B cell (primary cell): ENCODE data around the gene SPTB. TPM values are rescaled to one million over a fixed set of nuclear protein-coding genes. Genes with fewer than 3 reads are reported as not detected.

ENCODE experiments used
- ATAC-seq: fragments of 200-7000 bp; cut with Tn5 transposase; one replicate; pipeline ENCODE4 v1.10.0; 2021; ENCODE audit warnings: low read depth, mild to moderate bottlenecking, moderate number of reproducible peaks, moderate library complexity
- CTCF ChIA-PET: fragments of 350-600 bp; sonication (Branson Sonifier 250); formaldehyde crosslinking; loops from one replicate; lab custom pipeline; 2021; ENCODE audit warnings: antibody characterized with exemption, inconsistent platforms; lab: Charles Lee
- POLR2A ChIA-PET: fragments of 350-600 bp; sonication (Branson Sonifier 250); formaldehyde crosslinking; loops from one replicate; lab custom pipeline; 2021; ENCODE audit warnings: antibody characterized with exemption; lab: Charles Lee
- DNase-seq: peaks from one replicate; pipeline ENCODE4 v3.0.0; 2013
- H2AFZ ChIP-seq: 2 replicates; pipeline ENCODE4 v1.6.1; 2012; ENCODE audit warnings: mild to moderate bottlenecking, low read depth, low read length; ENCODE audit not compliant: insufficient read depth, poor library complexity, severe bottlenecking
- H3K27ac ChIP-seq, 2 donors: 1 replicate in 1 of 2; 2 replicates in 1 of 2; pipeline ENCODE4 v1.5.1; 2012 to 2013; ENCODE audit warnings: low read length in 2 of 2, mild to moderate bottlenecking in 2 of 2, moderate library complexity in 1 of 2
- H3K27me3 ChIP-seq, 4 experiments: fragments of 200-600 bp in 1 of 4; sonication (generic) in 1 of 4; replicated peaks in 1 of 4; 1 replicate in 2 of 4; 2 replicates in 2 of 4; pipeline versions ENCODE4 v1.6.1 to v1.7.0; 2013 to 2016; ENCODE audit warnings: low read length in 3 of 4, mild to moderate bottlenecking in 2 of 4, mixed read lengths in 1 of 4, moderate library complexity in 1 of 4; ENCODE audit not compliant: insufficient read depth in 4 of 4, control insufficient read depth in 3 of 4; ENCODE audit errors: control extremely low read depth in 1 of 4
- H3K36me3 ChIP-seq, 2 experiments: replicated peaks in 1 of 2; 1 replicate in 1 of 2; 2 replicates in 1 of 2; pipeline versions ENCODE4 v1.6.1 to v1.7.1; 2013; ENCODE audit warnings: low read length in 1 of 2; ENCODE audit not compliant: insufficient read depth in 2 of 2, control insufficient read depth in 1 of 2; ENCODE audit errors: control extremely low read depth in 1 of 2, extremely low read depth in 1 of 2
- H3K4me1 ChIP-seq, 2 donors: fragments of 200-600 bp in 1 of 2; sonication (generic) in 1 of 2; 1 replicate in 1 of 2; 2 replicates in 1 of 2; pipeline versions ENCODE4 v1.5.1 to v1.6.1; 2013 to 2017; ENCODE audit warnings: low read length in 2 of 2; ENCODE audit not compliant: control insufficient read depth in 2 of 2, insufficient read depth in 2 of 2
- H3K4me2 ChIP-seq: replicated peaks from 2 replicates; pipeline ENCODE3; 2012; ENCODE audit warnings: mild to moderate bottlenecking, low read depth, low read length; ENCODE audit not compliant: poor library complexity, severe bottlenecking
- H3K4me3 ChIP-seq, 5 experiments: fragments of 200-600 bp in 1 of 5; sonication (generic) in 1 of 5; 1 replicate in 3 of 5; 2 replicates in 2 of 5; pipeline versions ENCODE4 v1.5.1 to v1.7.0; 2011 to 2016; ENCODE audit warnings: low read length in 4 of 5, mild to moderate bottlenecking in 4 of 5, low read depth in 2 of 5, control low read depth in 1 of 5, moderate library complexity in 1 of 5; ENCODE audit not compliant: insufficient read depth in 1 of 5; ENCODE audit errors: control extremely low read depth in 1 of 5, extremely low read depth in 1 of 5
- H3K79me2 ChIP-seq: fragments of 200-600 bp; sonication (generic); one replicate; pipeline ENCODE4 v1.6.0; 2016; ENCODE audit warnings: low read length; ENCODE audit not compliant: control insufficient read depth, insufficient read depth
- H3K9ac ChIP-seq: fragments of 200-600 bp; sonication (generic); 2 replicates; pipeline ENCODE4 v1.6.1; 2017; ENCODE audit warnings: mild to moderate bottlenecking, low read length, moderate library complexity
- H3K9me3 ChIP-seq, 3 donors: one replicate each; pipeline versions ENCODE4 v1.6.1 to v1.7.1; 2013; ENCODE audit warnings: low read length in 2 of 3; ENCODE audit not compliant: control insufficient read depth in 2 of 3, insufficient read depth in 1 of 3; ENCODE audit errors: control extremely low read depth in 1 of 3
- H4K20me1 ChIP-seq: 2 replicates; pipeline ENCODE4 v1.6.0; 2012; ENCODE audit warnings: mild to moderate bottlenecking, low read length; ENCODE audit not compliant: insufficient read depth, control insufficient read depth, poor library complexity, severe bottlenecking
- H3K27ac Mint-ChIP-seq: one replicate; pipeline ENCODE4 v1.8.0; 2021; ENCODE audit warnings: mixed read lengths
- H3K27me3 Mint-ChIP-seq: one replicate; pipeline ENCODE4 v1.8.0; 2021; ENCODE audit warnings: mixed read lengths
- H3K4me1 Mint-ChIP-seq: one replicate; pipeline ENCODE4 v1.8.0; 2021; ENCODE audit warnings: mixed read lengths
- H3K4me3 Mint-ChIP-seq: one replicate; pipeline ENCODE4 v1.8.0; 2021; ENCODE audit warnings: mixed read lengths
- H3K9me3 Mint-ChIP-seq: one replicate; pipeline ENCODE4 v1.8.0; 2022; ENCODE audit warnings: mixed read lengths; ENCODE audit not compliant: insufficient read depth
- EZH2 ChIP-seq: IDR thresholded peaks from 2 replicates; pipeline ENCODE4 v1.6.1; 2012; ENCODE audit warnings: borderline replicate concordance, low read depth, mild to moderate bottlenecking, moderate library complexity, low read length; ENCODE audit not compliant: insufficient read depth, poor library complexity, severe bottlenecking
- WGBS: methylation state at CpG from one replicate; pipeline ENCODE4 v1.1.5; 2013; ENCODE audit warnings: missing lambda C conversion rate; ENCODE audit not compliant: insufficient coverage; 5-methylcytosine and 5-hydroxymethylcytosine counted together
- intact Hi-C: fragments of 100-400 bp; cut with micrococcal nuclease; formaldehyde crosslinking; loops from one replicate; pipeline ENCODE4 v1.10.0; 2022
- polyA plus RNA-seq: library from polyadenylated mRNA; depleted of rRNA; stranded (reverse); fragments of >200 nt; gene quantifications from 2 replicates; pipeline ENCODE4 v1.2.3, GENCODE V29; 2012
- total RNA-seq, 2 donors: library from RNA; stranded (reverse); fragments of 120-200 nt in 1 of 2; gene quantifications; 1 replicate in 1 of 2; 2 replicates in 1 of 2; pipeline versions ENCODE4 v1.2.3 to v1.2.4, GENCODE V29; 2013 to 2022
- TF ChIP-seq, protein P1 (sequence below): fragments of 200-600 bp; IDR thresholded peaks from one replicate; pipeline ENCODE4 v1.8.0; 2022; ENCODE audit warnings: antibody characterized with exemption, mild to moderate bottlenecking

The SPTB gene
- total and polyA plus RNA-seq, 2 donors (not counting 1 experiment from before 2014, with no cell fraction given), result 0.12 TPM; not detected in 1

DNA sequence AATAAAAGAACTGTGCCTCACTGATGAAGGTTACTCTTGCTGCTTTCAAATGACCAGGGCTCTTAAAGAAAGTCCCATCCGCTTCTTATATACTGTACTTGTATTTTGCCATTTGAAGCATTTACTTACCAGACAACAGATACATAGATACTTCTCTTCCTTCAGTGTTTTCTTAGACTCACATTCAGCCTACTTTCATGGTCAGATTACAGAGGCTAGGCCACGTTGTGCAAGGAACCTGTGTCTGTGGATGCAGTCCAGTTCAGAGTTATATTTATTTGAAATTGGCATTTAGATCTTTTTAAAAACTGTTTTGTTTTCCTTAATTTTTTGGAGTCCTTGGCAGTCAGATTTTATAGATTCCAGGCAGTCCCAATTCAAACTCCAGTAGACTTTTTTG, 40.8 kb upstream of the SPTB start:
- Histone ChIP-seq H3K79me2 (peaks cover 77% of the 10 kb centered on the region), H3K27ac (no peak overlapping the region), H3K4me2 (no peak overlapping the region), H3K9ac (no peak overlapping the region), H3K4me3 (no peak overlapping the region), H3K36me3 (peaks cover 6 to 27% of the 10 kb centered on the region in 2 experiments), H3K27me3 (no peaks in the 10 kb centered on the region), H2AFZ (no peak overlapping the region), H3K4me1 (peaks cover 8 to 12% of the 10 kb centered on the region in 2 donors), H3K9me3 (no peaks in the 10 kb centered on the region), H4K20me1 (peaks cover 76% of the 10 kb centered on the region)
- CTCF ChIA-PET, result interaction anchor here (0.6 kb wide), 1 partner anchor 70 kb away, joined by 3 read pairs; no protein-coding TSS in a partner anchor
- H3K4me1 Mint-ChIP-seq, result peaks cover 45% of the 10 kb centered on the region
- no peak overlapping the region for H3K27ac Mint-ChIP-seq
- 100% methylated on average over 1 of the region's 2 CpGs for WGBS
- no peaks in the 10 kb centered on the region for H3K27me3 Mint-ChIP-seq
- H3K4me3 Mint-ChIP-seq, result no peak overlapping the region
- no peaks in the 10 kb centered on the region for H3K9me3 Mint-ChIP-seq
- intact Hi-C loops, result no loop called here
- ATAC-seq (no peak), DNase-seq (no peak)
- POLR2A ChIA-PET, result no interaction called here
- TF ChIP-seq, protein P1, sequence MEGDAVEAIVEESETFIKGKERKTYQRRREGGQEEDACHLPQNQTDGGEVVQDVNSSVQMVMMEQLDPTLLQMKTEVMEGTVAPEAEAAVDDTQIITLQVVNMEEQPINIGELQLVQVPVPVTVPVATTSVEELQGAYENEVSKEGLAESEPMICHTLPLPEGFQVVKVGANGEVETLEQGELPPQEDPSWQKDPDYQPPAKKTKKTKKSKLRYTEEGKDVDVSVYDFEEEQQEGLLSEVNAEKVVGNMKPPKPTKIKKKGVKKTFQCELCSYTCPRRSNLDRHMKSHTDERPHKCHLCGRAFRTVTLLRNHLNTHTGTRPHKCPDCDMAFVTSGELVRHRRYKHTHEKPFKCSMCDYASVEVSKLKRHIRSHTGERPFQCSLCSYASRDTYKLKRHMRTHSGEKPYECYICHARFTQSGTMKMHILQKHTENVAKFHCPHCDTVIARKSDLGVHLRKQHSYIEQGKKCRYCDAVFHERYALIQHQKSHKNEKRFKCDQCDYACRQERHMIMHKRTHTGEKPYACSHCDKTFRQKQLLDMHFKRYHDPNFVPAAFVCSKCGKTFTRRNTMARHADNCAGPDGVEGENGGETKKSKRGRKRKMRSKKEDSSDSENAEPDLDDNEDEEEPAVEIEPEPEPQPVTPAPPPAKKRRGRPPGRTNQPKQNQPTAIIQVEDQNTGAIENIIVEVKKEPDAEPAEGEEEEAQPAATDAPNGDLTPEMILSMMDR, result no peak
- no peak for TF ChIP-seq EZH2

DNA sequence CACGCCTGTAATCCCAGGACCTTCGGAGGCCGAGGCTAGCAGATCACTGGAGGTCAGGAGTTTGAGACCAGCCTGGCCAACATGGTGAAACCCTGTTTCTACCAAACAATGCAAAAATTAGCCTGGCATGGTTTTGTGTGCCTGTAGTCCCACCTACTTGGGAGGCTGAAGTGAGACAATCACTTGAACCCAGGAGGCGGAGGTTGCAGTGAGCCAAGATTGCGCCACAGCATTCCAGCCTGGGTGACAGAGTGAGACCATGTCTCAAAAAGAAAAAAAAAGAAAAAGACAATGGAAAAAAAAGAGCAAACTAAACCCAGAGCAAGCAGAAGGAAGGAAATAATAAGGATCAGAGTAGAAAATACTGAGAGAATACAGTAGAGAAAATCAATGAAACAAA, 39.9 kb upstream of the SPTB start:
- Histone ChIP-seq H3K4me3 (no peak overlapping the region), H3K9ac (no peak overlapping the region), H3K9me3 (no peaks in the 10 kb centered on the region), H3K36me3 (peaks cover 6 to 18% of the 10 kb centered on the region in 2 experiments), H3K4me1 (peaks cover 14 to 19% of the 10 kb centered on the region in 2 donors), H3K27me3 (no peaks in the 10 kb centered on the region), H3K79me2 (peaks cover 81% of the 10 kb centered on the region), H4K20me1 (peaks cover 74% of the 10 kb centered on the region), H2AFZ (no peak overlapping the region), H3K27ac (no peak overlapping the region), H3K4me2 (no peak overlapping the region)
- intact Hi-C loops, result loop anchor here (10.0 kb wide), 1 partner anchor 1375 kb away; the partner anchor contains the start of gene PPP2R5E
- H3K4me1 Mint-ChIP-seq, result peaks cover 53% of the 10 kb centered on the region
- DNase-seq, result no peak
- H3K27ac Mint-ChIP-seq, result no peak overlapping the region
- no peak for ATAC-seq
- TF ChIP-seq, protein P1, result no peak
- TF ChIP-seq EZH2, result no peak
- ChIA-PET POLR2A (no interaction called here), CTCF (no interaction called here)
- WGBS, result 100% methylated on average over 4 of the region's 5 CpGs
- no peaks in the 10 kb centered on the region for H3K27me3 Mint-ChIP-seq
- no peaks in the 10 kb centered on the region for H3K9me3 Mint-ChIP-seq
- H3K4me3 Mint-ChIP-seq, result no peak overlapping the region
